KOPT-K1 (cell line): ENCODE data around the gene RUFY1.
"Not testable (repeated sequence)": the region's sequence is repeated elsewhere in the genome, so short reads cannot be mapped to it uniquely, and the experiment has no call there.

Experiments used
- H3K27ac ChIP-seq: fragments of 200-600 bp; sonication (generic); 2 replicates; pipeline ENCODE4 v1.5.1; 2016; ENCODE audit warnings: antibody characterized with exemption, mild to moderate bottlenecking, low read depth, low read length; ENCODE audit not compliant: poor library complexity, severe bottlenecking
- H3K36me3 ChIP-seq: fragments of 200-600 bp; sonication (generic); 2 replicates; pipeline ENCODE4 v1.5.1; 2017; ENCODE audit warnings: antibody characterized with exemption, mild to moderate bottlenecking, low read length, moderate library complexity; ENCODE audit not compliant: insufficient read depth
- H3K9me3 ChIP-seq: fragments of 200-600 bp; sonication (generic); 2 replicates; pipeline ENCODE4 v1.5.1; 2017; ENCODE audit warnings: antibody characterized with exemption, low read length, mild to moderate bottlenecking; ENCODE audit not compliant: insufficient read depth, poor library complexity, severe bottlenecking

RUFY1 gene

GRCh38 chr5:179648410-179648809 is 98.1 kb downstream of the RUFY1 start:
- no peaks in the 10 kb centered on the region for H3K9me3 ChIP-seq

GRCh38 chr5:179649166-179649703 is 98.9 kb downstream of the RUFY1 start:
- H3K36me3 ChIP-seq, H3K27ac ChIP-seq, H3K9me3 ChIP-seq: not testable (repeated sequence)

More at GRCh38 chr5:179648410-179648809, 98.1 kb downstream of the RUFY1 start:
- H3K27ac ChIP-seq = no peak overlapping the region
- H3K36me3 ChIP-seq = no peaks in the 10 kb centered on the region

GRCh38 chr5:179650245-179650644 is 99.9 kb downstream of the RUFY1 start:
- not testable (repeated sequence) for H3K9me3 ChIP-seq, H3K27ac ChIP-seq, H3K36me3 ChIP-seq

- not testable (repeated sequence) for H3K36me3 ChIP-seq, H3K27ac ChIP-seq
Observed at GRCh38 chr5:179653135-179653534, 102.8 kb downstream of the RUFY1 start.

GRCh38 chr5:179657302-179658178 is 107.2 kb downstream of the RUFY1 start:
- not testable (repeated sequence) for H3K27ac ChIP-seq, H3K9me3 ChIP-seq, H3K36me3 ChIP-seq

More at GRCh38 chr5:179653135-179653534, 102.8 kb downstream of the RUFY1 start:
- not testable (repeated sequence) for H3K9me3 ChIP-seq

- not testable (repeated sequence) for H3K36me3 ChIP-seq, H3K27ac ChIP-seq, H3K9me3 ChIP-seq
Observed at GRCh38 chr5:179658179-179658856, 108.0 kb downstream of the RUFY1 start.
